Measurements from ENCODE around the gene HSPB3.
A peak's percentile ranks its signal among the peaks of the same experiment; 100 is the strongest.
"Not testable (repeated sequence)": the region's sequence is repeated elsewhere in the genome, so short reads cannot be mapped to it uniquely, and the experiment has no call there.

Gene HSPB3

GRCh38 chr5:54415896-54416601 lies 39.5 kb upstream of the HSPB3 start:
- TF ChIP-seq CTCF (IDR thresholded peaks at IDR 0.05; ENCODE audit: low read depth, low read length) (no peak), EZH2phosphoT487 (IDR thresholded peaks at IDR 0.05; ENCODE audit: low read depth) (no peak)
- Histone ChIP-seq H4K20me1 (ENCODE audit: insufficient read depth, low read length) (no peaks in the 10 kb centered on the region), H3K9ac (ENCODE audit: low read length) (no peak overlapping the region), H3K4me3 (ENCODE audit: low read length) (no peak overlapping the region), H3K36me3 (replicated peaks; ENCODE audit: low read depth, low read length) (no peaks in the 10 kb centered on the region), H3K27ac (ENCODE audit: low read length) (no peak overlapping the region), H3K9me3 (ENCODE audit: insufficient read depth, low read length) (no peaks in the 10 kb centered on the region), H3K4me2 (ENCODE audit: low read length) (no peak overlapping the region), H2AFZ (ENCODE audit: low read depth, low read length) (no peak overlapping the region), H3K27me3 (ENCODE audit: low read depth, low read length) (no peaks in the 10 kb centered on the region), H3K79me2 (ENCODE audit: low read length) (no peaks in the 10 kb centered on the region), H3K4me1 (ENCODE audit: low read length) (no peaks in the 10 kb centered on the region)

- not testable (repeated sequence) for H3K27ac ChIP-seq (ENCODE audit: low read length); H3K4me1 ChIP-seq (ENCODE audit: low read length); H3K36me3 ChIP-seq (replicated peaks; ENCODE audit: low read depth, low read length); H3K4me2 ChIP-seq (ENCODE audit: low read length); H3K9ac ChIP-seq (ENCODE audit: low read length); H3K79me2 ChIP-seq (ENCODE audit: low read length); H2AFZ ChIP-seq (ENCODE audit: low read depth, low read length); H4K20me1 ChIP-seq (ENCODE audit: insufficient read depth, low read length); H3K4me3 ChIP-seq (ENCODE audit: low read length); H3K27me3 ChIP-seq (ENCODE audit: low read depth, low read length); H3K9me3 ChIP-seq (ENCODE audit: insufficient read depth, low read length)
- TF ChIP-seq CTCF (IDR thresholded peaks at IDR 0.05; ENCODE audit: low read depth, low read length), result peak; percentile 77
Measured at GRCh38 chr5:54419573-54420423, 35.7 kb upstream of the HSPB3 start.

- not testable (repeated sequence) for H3K4me2 ChIP-seq (ENCODE audit: low read length); H3K79me2 ChIP-seq (ENCODE audit: low read length); H2AFZ ChIP-seq (ENCODE audit: low read depth, low read length); H3K36me3 ChIP-seq (replicated peaks; ENCODE audit: low read depth, low read length); H3K4me1 ChIP-seq (ENCODE audit: low read length); H3K9me3 ChIP-seq (ENCODE audit: insufficient read depth, low read length); H3K9ac ChIP-seq (ENCODE audit: low read length); H3K27me3 ChIP-seq (ENCODE audit: low read depth, low read length); H4K20me1 ChIP-seq (ENCODE audit: insufficient read depth, low read length); H3K4me3 ChIP-seq (ENCODE audit: low read length); H3K27ac ChIP-seq (ENCODE audit: low read length)
Measured at GRCh38 chr5:54420511-54420910, 35.0 kb upstream of the HSPB3 start.

- Histone ChIP-seq H3K27ac (ENCODE audit: low read length) (no peak overlapping the region), H4K20me1 (ENCODE audit: insufficient read depth, low read length) (no peaks in the 10 kb centered on the region), H3K4me3 (ENCODE audit: low read length) (no peak overlapping the region), H3K36me3 (replicated peaks; ENCODE audit: low read depth, low read length) (no peaks in the 10 kb centered on the region), H3K9me3 (ENCODE audit: insufficient read depth, low read length) (no peaks in the 10 kb centered on the region), H2AFZ (ENCODE audit: low read depth, low read length) (no peak overlapping the region), H3K9ac (ENCODE audit: low read length) (no peak overlapping the region), H3K4me2 (ENCODE audit: low read length) (no peak overlapping the region), H3K79me2 (ENCODE audit: low read length) (no peaks in the 10 kb centered on the region), H3K27me3 (ENCODE audit: low read depth, low read length) (0 out of 2 replicates have a peak, but pooled peaks cover 3% of the 10 kb centered on the region), H3K4me1 (ENCODE audit: low read length) (peaks cover 23% of the 10 kb centered on the region)
- TF ChIP-seq EZH2phosphoT487 (IDR thresholded peaks at IDR 0.05; ENCODE audit: low read depth) (no peak), CTCF (IDR thresholded peaks at IDR 0.05; ENCODE audit: low read depth, low read length) (no peak)
Measured at GRCh38 chr5:54421976-54422375, 33.5 kb upstream of the HSPB3 start.
